Measurements from ENCODE around the gene AP1S2.

Gene AP1S2

DNA sequence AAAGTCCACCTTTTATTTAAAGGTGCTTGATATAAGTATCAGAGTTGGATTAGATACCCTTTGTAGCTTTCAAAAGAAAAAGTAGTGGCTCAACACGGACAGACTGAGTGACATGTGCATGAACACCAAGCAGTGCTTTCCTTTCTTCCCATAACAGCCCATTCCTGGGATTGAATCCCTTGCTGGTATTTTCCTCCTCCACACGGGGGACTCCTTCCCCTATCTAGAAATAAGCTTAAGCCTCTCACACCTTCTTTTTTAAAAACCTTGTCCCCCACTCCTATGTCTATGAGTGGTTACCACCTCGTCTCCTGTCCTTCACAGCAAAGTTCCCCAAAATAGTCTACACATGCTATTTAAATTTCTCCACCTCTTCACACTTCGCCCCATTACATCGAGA, 5.1 kb downstream of the AP1S2 start:
- H3F3A ChIP-seq (ENCODE audit: insufficient read depth, low read length), result no peaks in the 10 kb centered on the region
- peaks cover 10% of the 10 kb centered on the region; the same call in 1 of the 2 replicates for H3K79me2 ChIP-seq (ENCODE audit: insufficient read depth, low read length)
- no peak for TF ChIP-seq EZH2 (IDR thresholded peaks at IDR 0.05; ENCODE audit: borderline replicate concordance, low read length)
- TF ChIP-seq, protein P1, sequence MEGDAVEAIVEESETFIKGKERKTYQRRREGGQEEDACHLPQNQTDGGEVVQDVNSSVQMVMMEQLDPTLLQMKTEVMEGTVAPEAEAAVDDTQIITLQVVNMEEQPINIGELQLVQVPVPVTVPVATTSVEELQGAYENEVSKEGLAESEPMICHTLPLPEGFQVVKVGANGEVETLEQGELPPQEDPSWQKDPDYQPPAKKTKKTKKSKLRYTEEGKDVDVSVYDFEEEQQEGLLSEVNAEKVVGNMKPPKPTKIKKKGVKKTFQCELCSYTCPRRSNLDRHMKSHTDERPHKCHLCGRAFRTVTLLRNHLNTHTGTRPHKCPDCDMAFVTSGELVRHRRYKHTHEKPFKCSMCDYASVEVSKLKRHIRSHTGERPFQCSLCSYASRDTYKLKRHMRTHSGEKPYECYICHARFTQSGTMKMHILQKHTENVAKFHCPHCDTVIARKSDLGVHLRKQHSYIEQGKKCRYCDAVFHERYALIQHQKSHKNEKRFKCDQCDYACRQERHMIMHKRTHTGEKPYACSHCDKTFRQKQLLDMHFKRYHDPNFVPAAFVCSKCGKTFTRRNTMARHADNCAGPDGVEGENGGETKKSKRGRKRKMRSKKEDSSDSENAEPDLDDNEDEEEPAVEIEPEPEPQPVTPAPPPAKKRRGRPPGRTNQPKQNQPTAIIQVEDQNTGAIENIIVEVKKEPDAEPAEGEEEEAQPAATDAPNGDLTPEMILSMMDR (IDR thresholded peaks at IDR 0.05; ENCODE audit: low read length), result no peak
- H3K27ac ChIP-seq (ENCODE audit: low read depth, low read length, poor library complexity, severe bottlenecking), result no peak overlapping the region
- H4K20me1 ChIP-seq (ENCODE audit: insufficient read depth, low read length), result no peaks in the 10 kb centered on the region
- no peak overlapping the region for H3K9ac ChIP-seq (ENCODE audit: low read length)
- no peak overlapping the region for H3K4me3 ChIP-seq (ENCODE audit: low read depth, low read length, poor library complexity, severe bottlenecking)
- H3K4me2 ChIP-seq (ENCODE audit: low read length), result no peak overlapping the region
- no peak overlapping the region for H2AFZ ChIP-seq (ENCODE audit: low read length)
- peaks cover 22% of the 10 kb centered on the region for H3K36me3 ChIP-seq (ENCODE audit: insufficient read depth, low read length)
- no peaks in the 10 kb centered on the region for H3K27me3 ChIP-seq (ENCODE audit: insufficient read depth, low read length)
- H3K9me2 ChIP-seq (ENCODE audit: low read depth, low read length), result no peaks in the 10 kb centered on the region
- H3K4me1 ChIP-seq (ENCODE audit: insufficient read depth, low read length, severe bottlenecking), result peaks cover 27% of the 10 kb centered on the region
- no peaks in the 10 kb centered on the region for H3K9me3 ChIP-seq (ENCODE audit: low read length)

DNA sequence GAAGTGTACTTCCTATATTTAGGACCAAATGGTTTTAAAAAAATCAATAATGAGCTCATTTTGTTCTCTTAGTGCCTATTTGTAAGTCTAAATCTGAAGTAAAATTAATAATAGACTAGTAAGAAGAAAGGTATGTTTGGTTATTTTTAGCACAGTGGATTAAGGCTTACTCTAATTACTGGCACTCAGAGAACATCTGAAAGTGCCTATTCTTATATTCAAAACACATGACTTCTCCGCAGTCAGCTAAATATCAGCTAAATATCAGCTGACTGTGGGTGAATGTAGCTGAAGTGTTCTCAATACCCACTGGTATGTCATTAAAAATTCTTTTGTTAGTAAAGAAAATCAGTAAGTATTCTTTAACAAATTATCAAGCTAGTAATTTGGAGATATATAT, 6.0 kb downstream of the AP1S2 start:
- no peak overlapping the region for H3K4me3 ChIP-seq (ENCODE audit: low read depth, low read length, poor library complexity, severe bottlenecking)
- peaks cover 27% of the 10 kb centered on the region for H3K4me1 ChIP-seq (ENCODE audit: insufficient read depth, low read length, severe bottlenecking)
- peaks cover 5% of the 10 kb centered on the region; the same call in 1 of the 2 replicates for H3K79me2 ChIP-seq (ENCODE audit: insufficient read depth, low read length)
- no peaks in the 10 kb centered on the region for H3K9me3 ChIP-seq (ENCODE audit: low read length)
- TF ChIP-seq, protein P1 (IDR thresholded peaks at IDR 0.05; ENCODE audit: low read length), result no peak
- TF ChIP-seq EZH2 (IDR thresholded peaks at IDR 0.05; ENCODE audit: borderline replicate concordance, low read length), result no peak
- no peak overlapping the region for H3K9ac ChIP-seq (ENCODE audit: low read length)
- H3F3A ChIP-seq (ENCODE audit: insufficient read depth, low read length), result no peaks in the 10 kb centered on the region
- H3K27me3 ChIP-seq (ENCODE audit: insufficient read depth, low read length), result no peaks in the 10 kb centered on the region
- H3K27ac ChIP-seq (ENCODE audit: low read depth, low read length, poor library complexity, severe bottlenecking), result no peak overlapping the region
- H3K4me2 ChIP-seq (ENCODE audit: low read length), result no peak overlapping the region
- no peaks in the 10 kb centered on the region for H4K20me1 ChIP-seq (ENCODE audit: insufficient read depth, low read length)
- no peak overlapping the region for H2AFZ ChIP-seq (ENCODE audit: low read length)
- peaks cover 30% of the 10 kb centered on the region for H3K36me3 ChIP-seq (ENCODE audit: insufficient read depth, low read length)
- H3K9me2 ChIP-seq (ENCODE audit: low read depth, low read length), result no peaks in the 10 kb centered on the region

DNA sequence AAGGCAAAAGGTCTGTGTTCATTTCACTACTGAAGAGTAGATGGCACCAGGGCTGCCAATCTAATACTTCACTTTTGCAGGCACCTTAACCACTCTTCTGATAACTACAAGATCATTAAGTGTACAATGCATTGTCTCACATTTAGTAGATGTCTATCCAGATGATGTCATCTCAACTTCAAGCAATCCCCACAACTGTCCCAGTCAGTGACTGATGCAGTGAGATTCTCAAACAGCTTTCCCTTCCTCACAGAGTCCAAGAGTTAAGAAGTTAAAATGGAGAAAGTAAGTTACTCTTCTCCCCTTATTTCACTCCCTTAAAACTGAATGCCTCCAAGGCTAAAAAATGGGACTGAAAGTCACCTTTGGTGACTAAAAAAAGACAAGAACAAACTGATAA, 10.7 kb downstream of the AP1S2 start:
- peaks cover 53% of the 10 kb centered on the region for H3K36me3 ChIP-seq (ENCODE audit: insufficient read depth, low read length)
- no peaks in the 10 kb centered on the region for H3K27me3 ChIP-seq (ENCODE audit: insufficient read depth, low read length)
- no peaks in the 10 kb centered on the region for H3K9me2 ChIP-seq (ENCODE audit: low read depth, low read length)
- H2AFZ ChIP-seq (ENCODE audit: low read length), result no peak overlapping the region
- H3K9ac ChIP-seq (ENCODE audit: low read length), result no peak overlapping the region
- H3K79me2 ChIP-seq (ENCODE audit: insufficient read depth, low read length), result no peaks in the 10 kb centered on the region
- H3K9me3 ChIP-seq (ENCODE audit: low read length), result no peaks in the 10 kb centered on the region
- H3K4me3 ChIP-seq (ENCODE audit: low read depth, low read length, poor library complexity, severe bottlenecking), result no peak overlapping the region
- H3K4me1 ChIP-seq (ENCODE audit: insufficient read depth, low read length, severe bottlenecking), result peaks cover 5% of the 10 kb centered on the region
- no peaks in the 10 kb centered on the region for H4K20me1 ChIP-seq (ENCODE audit: insufficient read depth, low read length)
- no peak overlapping the region for H3K27ac ChIP-seq (ENCODE audit: low read depth, low read length, poor library complexity, severe bottlenecking)
- H3K4me2 ChIP-seq (ENCODE audit: low read length), result no peak overlapping the region
- TF ChIP-seq, protein P1 (IDR thresholded peaks at IDR 0.05; ENCODE audit: low read length), result no peak
- TF ChIP-seq EZH2 (IDR thresholded peaks at IDR 0.05; ENCODE audit: borderline replicate concordance, low read length), result no peak
- no peaks in the 10 kb centered on the region for H3F3A ChIP-seq (ENCODE audit: insufficient read depth, low read length)
